Activated CD4-positive, alpha-beta T cell treated with anti-CD3 and anti-CD28 coated beads, Interleukin-2, amount 10 ng/mL, durations not matched to agents 7 days and 5 days (primary cell): ENCODE measurements around the gene CAND2. TPM values are rescaled to one million over a fixed set of nuclear protein-coding genes. Genes with fewer than 3 reads are reported as not detected.
A peak's percentile ranks its signal among the peaks of the same experiment; 100 is the strongest.
"Not testable (repeated sequence)": the region's sequence is repeated elsewhere in the genome, so short reads cannot be mapped to it uniquely, and the experiment has no call there.

Source experiments
- CTCF ChIA-PET: fragments of 350-600 bp; sonication (Branson Sonifier 250); formaldehyde crosslinking; loops from one replicate; lab custom pipeline; 2021; ENCODE audit warnings: antibody characterized with exemption; lab: Charles Lee
- POLR2A ChIA-PET: fragments of 350-600 bp; sonication (Branson Sonifier 250); formaldehyde crosslinking; loops from one replicate; lab custom pipeline; 2021; ENCODE audit warnings: antibody characterized with exemption; lab: Charles Lee
- DNase-seq: peaks from one replicate; pipeline ENCODE4 v3.0.0-alpha.2; 2020
- H3K27ac Mint-ChIP-seq: one replicate; pipeline ENCODE4 v1.8.0; 2021; ENCODE audit warnings: mild to moderate bottlenecking, moderate library complexity, mixed read lengths
- H3K27me3 Mint-ChIP-seq: one replicate; pipeline ENCODE4 v1.8.0; 2021; ENCODE audit warnings: mixed read lengths
- H3K36me3 Mint-ChIP-seq: one replicate; pipeline ENCODE4 v1.8.0; 2021; ENCODE audit warnings: low read depth, mixed read lengths
- H3K4me1 Mint-ChIP-seq: one replicate; pipeline ENCODE4 v1.8.0; 2021; ENCODE audit warnings: mixed read lengths
- H3K4me3 Mint-ChIP-seq: one replicate; pipeline ENCODE4 v1.8.0; 2021; ENCODE audit warnings: mild to moderate bottlenecking, moderate library complexity, mixed read lengths
- H3K9me3 Mint-ChIP-seq: one replicate; pipeline ENCODE4 v1.8.0; 2021; ENCODE audit warnings: mixed read lengths
- total RNA-seq, 2 experiments: library from RNA; stranded (reverse); gene quantifications; one replicate each; pipeline ENCODE4 v1.2.3, GENCODE V29; 2021

CAND2 gene
- total RNA-seq, 2 experiments from 2014 or later = 0.84 to 0.98 TPM

DNA sequence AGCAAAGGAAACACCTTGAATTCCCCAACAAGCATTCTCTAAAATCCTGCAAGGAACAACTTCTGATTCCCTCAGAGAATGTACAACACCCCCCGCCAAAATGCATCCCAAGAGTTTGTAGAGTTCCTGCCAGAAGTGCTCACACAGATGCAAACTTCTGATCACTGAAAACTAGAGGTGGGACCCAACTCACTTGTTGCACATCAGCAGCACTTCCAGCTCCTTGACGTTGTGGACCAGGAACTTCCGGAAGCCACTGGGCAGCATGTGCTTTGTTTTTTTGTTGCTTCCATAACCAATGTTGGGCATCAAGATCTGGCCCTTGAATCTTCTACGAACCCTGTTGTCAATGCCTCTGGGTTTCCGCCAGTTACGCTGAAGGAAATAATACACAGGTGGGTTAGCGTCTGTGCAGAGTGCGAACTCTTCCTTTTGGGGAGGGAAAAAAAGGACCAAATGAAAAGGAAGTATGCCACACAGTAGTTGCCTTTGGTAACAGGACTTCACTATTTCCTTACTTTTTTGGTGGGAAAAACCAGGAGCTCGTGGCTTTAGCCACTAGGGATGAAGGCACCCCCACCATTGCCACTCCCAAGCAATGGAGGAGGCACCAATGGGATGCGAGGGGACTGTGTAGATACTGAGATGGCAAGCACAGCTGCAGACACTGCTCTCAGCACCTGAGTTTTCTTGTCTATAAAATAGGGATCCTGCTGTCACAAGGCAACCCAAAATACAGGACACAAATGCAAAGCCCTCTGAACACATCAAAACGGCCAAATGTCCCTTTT, 42.9 kb downstream of the CAND2 start:
- ChIA-PET POLR2A (no interaction called here), CTCF (interaction anchor here (1.9 to 3.4 kb wide), 2 partner anchors 8 to 29 kb away, joined by 5 to 37 read pairs; no protein-coding TSS in a partner anchor)
- Mint-ChIP-seq H3K9me3 (no peaks in the 10 kb centered on the region), H3K27ac (peak overlapping the region; percentile 100), H3K4me1 (peaks cover 52% of the 10 kb centered on the region), H3K27me3 (no peaks in the 10 kb centered on the region), H3K4me3 (peak overlapping the region; percentile 98), H3K36me3 (peaks cover 64% of the 10 kb centered on the region)
- DNase-seq = no peak

DNA sequence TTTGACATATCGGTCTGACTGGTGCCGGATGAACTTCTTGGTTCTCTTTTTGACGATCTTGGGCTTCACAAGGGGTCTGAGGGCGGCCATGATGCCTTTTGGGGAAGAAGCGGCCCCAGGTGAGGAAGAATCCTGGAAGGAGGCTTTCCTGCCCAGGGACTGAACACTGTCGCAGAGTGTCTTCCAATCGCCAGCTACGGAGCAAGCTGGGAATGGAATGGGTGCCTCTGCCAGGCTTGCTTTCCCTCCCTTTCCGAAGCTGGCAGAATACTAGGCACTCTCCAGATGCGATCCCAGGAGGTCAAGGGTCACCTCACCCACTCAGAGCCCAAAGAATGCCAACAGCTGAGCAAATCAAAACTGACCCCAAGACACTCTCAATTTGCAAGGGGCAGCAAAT, 43.7 kb downstream of the CAND2 start:
- peaks cover 52% of the 10 kb centered on the region for H3K4me1 Mint-ChIP-seq
- CTCF ChIA-PET = interaction anchor here (0.6 to 3.4 kb wide), 6 partner anchors 9 to 32 kb away, joined by 3 to 37 read pairs (median 8); no protein-coding TSS in a partner anchor
- POLR2A ChIA-PET = interaction anchor here (0.5 kb wide), 1 partner anchor 569 kb away, joined by 6 read pairs; no protein-coding TSS in a partner anchor
- not testable (repeated sequence) for DNase-seq, H3K9me3 Mint-ChIP-seq, H3K27me3 Mint-ChIP-seq
- H3K4me3 Mint-ChIP-seq = peak overlapping the region; percentile 98
- H3K27ac Mint-ChIP-seq = peak overlapping the region; percentile 100
- H3K36me3 Mint-ChIP-seq = peaks cover 58% of the 10 kb centered on the region

DNA sequence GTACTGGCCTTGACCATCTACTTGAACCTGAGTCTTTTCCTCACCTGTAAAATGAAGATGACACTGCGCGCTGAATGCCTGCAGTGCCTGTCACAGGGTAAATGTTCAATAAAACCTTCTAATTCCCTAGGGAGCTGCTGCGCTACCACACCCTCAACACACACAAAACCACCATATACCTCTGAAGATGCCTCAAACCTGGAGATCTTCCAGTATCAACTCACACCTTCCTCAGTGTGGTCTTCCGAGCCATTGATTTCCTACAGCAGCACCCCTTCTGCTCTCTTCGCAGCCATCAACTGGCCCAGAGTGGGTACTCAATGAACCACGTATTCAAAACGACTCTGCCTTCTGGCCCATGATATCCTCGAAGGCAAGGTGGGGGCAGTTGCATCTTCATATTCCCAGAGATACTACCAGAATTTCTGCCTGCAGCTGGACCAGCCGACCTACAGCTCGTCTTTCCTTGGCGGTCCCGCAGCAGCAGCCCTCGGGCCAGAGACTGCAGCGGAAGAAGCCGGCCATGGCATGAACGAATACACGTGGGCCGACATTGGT, 44.2 kb downstream of the CAND2 start:
- POLR2A ChIA-PET = interaction anchor here (0.5 to 1.3 kb wide), 3 partner anchors 30 to 569 kb away, joined by 3 to 6 read pairs (median 5); partner anchors contain the start of gene CAND2
- peaks cover 55% of the 10 kb centered on the region for H3K36me3 Mint-ChIP-seq
- peak overlapping the region; percentile 100 for H3K27ac Mint-ChIP-seq
- peaks cover 52% of the 10 kb centered on the region for H3K4me1 Mint-ChIP-seq
- DNase-seq = peak; percentile 9
- no peaks in the 10 kb centered on the region for H3K9me3 Mint-ChIP-seq
- no peaks in the 10 kb centered on the region for H3K27me3 Mint-ChIP-seq
- CTCF ChIA-PET = interaction anchor here (0.6 to 3.4 kb wide), 15 partner anchors 9 to 159 kb away, joined by 3 to 37 read pairs (median 7); no protein-coding TSS in a partner anchor
- H3K4me3 Mint-ChIP-seq = peak overlapping the region; percentile 98

DNA sequence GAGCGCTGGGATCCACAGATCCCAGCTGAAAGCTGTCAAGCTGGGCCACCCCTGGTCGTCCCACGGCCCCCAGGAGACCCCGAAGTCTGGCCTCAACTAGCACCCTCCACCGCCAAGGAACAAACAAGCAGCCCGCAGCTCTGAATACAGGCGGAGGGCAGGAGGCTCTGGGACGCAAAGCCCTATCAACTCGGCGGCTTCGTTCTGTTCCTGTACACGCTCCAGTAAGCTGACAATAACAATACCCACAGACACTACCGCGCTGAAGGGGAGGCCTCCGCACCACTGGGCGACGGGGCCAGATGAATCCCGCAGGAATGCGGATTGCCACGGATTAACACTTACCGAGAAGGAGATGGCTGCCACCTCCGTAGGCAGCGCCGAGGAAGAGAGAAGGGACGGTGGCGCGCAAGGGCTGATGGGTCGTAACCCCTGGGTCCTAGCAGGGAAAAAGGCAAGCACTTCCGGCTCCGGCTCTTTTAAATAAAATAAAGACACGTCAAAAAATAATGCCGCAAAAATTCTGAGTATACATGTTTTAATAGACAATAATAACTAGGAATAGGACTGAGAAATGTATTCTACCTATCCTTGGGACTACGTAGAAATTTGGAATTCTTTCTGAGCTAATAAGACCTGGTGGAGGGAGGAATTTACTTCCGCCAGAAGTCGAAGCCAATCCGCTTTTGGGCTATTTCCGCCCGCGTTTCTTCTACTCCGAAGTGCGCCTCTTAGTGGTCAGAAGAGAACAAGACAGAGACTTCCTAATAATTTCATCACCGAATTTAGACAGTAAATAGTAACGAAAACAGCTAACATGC, 44.9 kb downstream of the CAND2 start, which contains the start of gene RPL32:
TSS of gene RPL32 (minus strand) at position 417 of the 821 bp plus-strand sequence. CDS start 1,328 bp downstream, outside the sequence.
- Mint-ChIP-seq H3K36me3 (peaks cover 48% of the 10 kb centered on the region), H3K9me3 (no peaks in the 10 kb centered on the region), H3K4me3 (peak within 1 kb of the TSS; percentile 98), H3K4me1 (peaks cover 50% of the 10 kb centered on the region), H3K27ac (peak within 1 kb of the TSS; percentile 100), H3K27me3 (no peaks in the 10 kb centered on the region)
- DNase-seq = peak; percentile 89
- ChIA-PET CTCF (interaction anchor here (0.6 to 3.4 kb wide), 39 partner anchors 10 to 1597 kb away, joined by 3 to 37 read pairs (median 4); partner anchors contain the start of gene CAND2), POLR2A (interaction anchor here (0.6 to 1.3 kb wide), 2 partner anchors 31 to 45 kb away, joined by 3 to 5 read pairs; partner anchors contain the start of gene CAND2)

DNA sequence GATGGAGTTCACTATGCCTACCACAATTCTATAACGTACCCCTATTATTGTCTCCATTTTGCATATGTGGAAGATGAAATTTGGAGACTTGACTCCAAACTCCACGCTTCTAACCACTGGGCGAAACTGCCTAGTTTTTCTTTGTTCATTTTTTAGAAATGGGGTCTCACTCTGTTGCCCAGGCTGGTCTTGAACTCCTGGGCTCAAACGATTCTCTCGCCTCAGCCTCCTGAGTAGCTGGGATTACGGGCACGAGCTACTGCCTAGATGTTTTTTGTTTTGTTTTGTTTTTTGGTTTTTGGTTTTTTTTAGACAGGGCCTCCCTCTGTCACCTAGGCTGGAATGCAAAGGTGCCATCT, 45.5 kb downstream of the CAND2 start:
- no peaks in the 10 kb centered on the region for H3K9me3 Mint-ChIP-seq
- peak overlapping the region; percentile 100 for H3K27ac Mint-ChIP-seq
- DNase-seq = no peak
- H3K4me1 Mint-ChIP-seq = peaks cover 46% of the 10 kb centered on the region
- ChIA-PET CTCF (interaction anchor here (0.6 to 3.4 kb wide), 35 partner anchors 10 to 1596 kb away, joined by 3 to 37 read pairs (median 4); partner anchors contain the start of gene CAND2), POLR2A (interaction anchor here (1.3 kb wide), 1 partner anchor 32 kb away, joined by 5 read pairs; no protein-coding TSS in a partner anchor)
- peak overlapping the region; percentile 98 for H3K4me3 Mint-ChIP-seq
- no peaks in the 10 kb centered on the region for H3K27me3 Mint-ChIP-seq
- peaks cover 44% of the 10 kb centered on the region for H3K36me3 Mint-ChIP-seq

DNA sequence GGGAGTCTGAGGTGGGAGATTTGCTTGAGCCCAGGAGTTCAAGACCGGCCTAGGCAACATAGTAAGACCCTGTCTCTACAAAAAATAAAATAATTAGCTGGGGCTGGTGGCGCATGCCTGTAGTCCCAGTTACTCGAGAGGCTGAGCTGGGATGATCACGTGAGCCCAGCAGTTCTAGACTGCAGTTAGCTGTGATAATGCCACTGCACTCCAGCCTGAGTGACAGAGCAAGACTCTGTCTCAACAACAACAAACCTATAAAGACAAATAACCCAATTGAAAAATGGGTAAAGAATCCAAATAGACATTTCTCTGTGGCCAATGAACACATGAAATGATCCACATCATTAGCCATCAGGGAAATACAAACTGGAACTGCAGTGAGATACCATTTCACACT, 46.0 kb downstream of the CAND2 start:
- no peak for DNase-seq
- H3K27ac Mint-ChIP-seq = peak overlapping the region; percentile 100
- H3K36me3 Mint-ChIP-seq = peaks cover 39% of the 10 kb centered on the region
- H3K4me3 Mint-ChIP-seq = no peak overlapping the region
- no peaks in the 10 kb centered on the region for H3K27me3 Mint-ChIP-seq
- ChIA-PET CTCF (interaction anchor here (0.8 to 3.4 kb wide), 17 partner anchors 11 to 150 kb away, joined by 3 to 37 read pairs (median 7); partner anchors contain the start of gene CAND2), POLR2A (no interaction called here)
- no peaks in the 10 kb centered on the region for H3K9me3 Mint-ChIP-seq
- peaks cover 41% of the 10 kb centered on the region for H3K4me1 Mint-ChIP-seq

DNA sequence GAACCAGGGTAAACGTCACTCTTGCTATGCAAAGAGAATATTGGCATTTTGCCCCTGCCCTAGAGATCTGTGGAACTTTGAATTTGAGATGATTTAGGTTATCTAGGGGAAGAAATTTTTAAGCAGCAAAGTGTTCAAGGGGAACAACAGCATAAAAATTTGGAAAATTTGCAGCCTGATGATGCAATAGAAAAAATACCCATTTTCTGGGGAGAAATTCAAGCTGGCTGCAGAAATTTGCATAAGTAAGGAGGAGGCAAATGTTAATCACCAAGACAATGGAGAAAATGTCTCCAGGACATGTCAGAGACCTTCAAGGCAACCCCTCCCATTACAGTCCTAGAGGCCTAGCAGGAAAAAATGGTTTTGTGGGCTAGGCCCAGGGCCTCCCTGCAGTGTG, 49.3 kb downstream of the CAND2 start:
- H3K36me3 Mint-ChIP-seq = peaks cover 5% of the 10 kb centered on the region
- peaks cover 7% of the 10 kb centered on the region for H3K4me1 Mint-ChIP-seq
- H3K9me3 Mint-ChIP-seq = no peaks in the 10 kb centered on the region
- ChIA-PET CTCF (interaction anchor here (0.6 to 1.2 kb wide), 3 partner anchors 23 to 36 kb away, joined by 3 read pairs; no protein-coding TSS in a partner anchor), POLR2A (no interaction called here)
- H3K27ac Mint-ChIP-seq = no peak overlapping the region
- DNase-seq = no peak
- H3K27me3 Mint-ChIP-seq = peaks cover under 1% of the 10 kb centered on the region
- no peak overlapping the region for H3K4me3 Mint-ChIP-seq

DNA sequence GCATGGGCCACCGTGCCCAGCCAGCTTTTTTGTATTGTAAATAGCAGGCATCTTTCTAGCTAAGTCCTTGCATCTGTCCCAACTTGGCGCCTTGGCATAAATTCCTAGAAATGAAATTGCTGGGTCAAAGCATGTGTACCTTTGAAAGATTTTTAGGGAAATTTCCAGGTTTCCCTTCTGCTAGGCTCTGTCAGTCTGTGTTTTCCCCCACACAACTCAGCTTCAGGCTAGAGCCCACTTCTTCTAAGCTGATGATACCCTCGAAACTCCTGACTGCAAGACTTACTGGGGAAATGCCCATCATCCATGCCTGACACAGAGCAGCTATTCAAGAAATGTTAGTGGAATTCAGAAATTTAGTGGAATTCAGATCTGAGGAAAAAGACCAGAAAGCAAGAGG, 55.7 kb downstream of the CAND2 start:
- Mint-ChIP-seq H3K36me3 (no peaks in the 10 kb centered on the region), H3K4me1 (no peaks in the 10 kb centered on the region), H3K27ac (no peak overlapping the region), H3K4me3 (no peak overlapping the region), H3K9me3 (no peaks in the 10 kb centered on the region), H3K27me3 (peaks cover 15% of the 10 kb centered on the region)
- ChIA-PET CTCF (interaction anchor here (1.8 kb wide), 1 partner anchor 11 kb away, joined by 10 read pairs; the partner anchor contains the start of gene RPL32), POLR2A (no interaction called here)
- no peak for DNase-seq

DNA sequence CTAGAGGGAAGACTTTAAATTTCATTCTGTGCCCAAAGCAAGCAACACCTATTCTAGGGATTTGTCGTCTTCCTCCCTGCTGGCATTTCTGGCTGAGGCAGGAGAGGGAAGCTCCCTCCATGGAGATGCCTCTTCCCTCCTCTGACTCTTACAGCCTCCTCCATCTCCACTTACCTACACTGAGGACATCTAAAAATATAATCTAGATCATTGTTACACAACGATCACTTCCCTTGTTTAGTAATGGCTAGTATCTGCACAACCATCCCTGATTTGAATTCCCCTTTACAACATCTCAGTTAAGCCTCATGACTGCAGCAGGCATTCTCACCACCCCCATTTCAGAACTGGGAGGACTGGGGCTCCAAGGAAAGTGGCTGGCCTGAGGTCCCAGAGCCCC, 57.4 kb downstream of the CAND2 start:
- H3K27ac Mint-ChIP-seq, DNase-seq, H3K9me3 Mint-ChIP-seq, H3K4me1 Mint-ChIP-seq, POLR2A ChIA-PET, H3K36me3 Mint-ChIP-seq, H3K4me3 Mint-ChIP-seq: not testable (repeated sequence)
- peaks cover 15% of the 10 kb centered on the region for H3K27me3 Mint-ChIP-seq
- CTCF ChIA-PET = interaction anchor here (8.9 kb wide), 1 partner anchor 12 kb away, joined by 35 read pairs; the partner anchor contains the start of gene RPL32

DNA sequence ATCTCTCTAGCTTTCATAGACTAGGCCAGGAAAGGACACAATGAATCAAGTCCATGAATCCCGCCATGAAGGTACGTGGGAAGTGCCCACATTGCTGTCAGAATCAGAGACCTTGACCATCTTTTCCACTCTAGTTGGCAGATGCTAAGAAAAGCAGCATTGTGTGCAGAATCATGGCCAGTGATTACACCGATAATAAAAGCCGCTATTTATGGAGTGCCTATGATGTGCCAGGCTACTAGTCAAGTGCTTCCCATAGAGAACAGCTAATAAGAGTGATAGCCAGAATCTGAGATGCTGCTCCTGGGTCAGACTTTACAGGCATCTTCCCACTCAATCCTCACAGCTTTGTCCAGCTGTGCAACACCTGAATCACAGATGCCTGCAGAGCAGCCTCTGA, 58.1 kb downstream of the CAND2 start:
- DNase-seq = no peak
- CTCF ChIA-PET = interaction anchor here (8.9 kb wide), 1 partner anchor 13 kb away, joined by 35 read pairs; the partner anchor contains the start of gene RPL32
- Mint-ChIP-seq H3K27ac (no peak overlapping the region), H3K9me3 (no peaks in the 10 kb centered on the region), H3K4me3 (no peak overlapping the region), H3K27me3 (peaks cover 15% of the 10 kb centered on the region), H3K36me3 (no peaks in the 10 kb centered on the region), H3K4me1 (no peaks in the 10 kb centered on the region)
- POLR2A ChIA-PET = no interaction called here

DNA sequence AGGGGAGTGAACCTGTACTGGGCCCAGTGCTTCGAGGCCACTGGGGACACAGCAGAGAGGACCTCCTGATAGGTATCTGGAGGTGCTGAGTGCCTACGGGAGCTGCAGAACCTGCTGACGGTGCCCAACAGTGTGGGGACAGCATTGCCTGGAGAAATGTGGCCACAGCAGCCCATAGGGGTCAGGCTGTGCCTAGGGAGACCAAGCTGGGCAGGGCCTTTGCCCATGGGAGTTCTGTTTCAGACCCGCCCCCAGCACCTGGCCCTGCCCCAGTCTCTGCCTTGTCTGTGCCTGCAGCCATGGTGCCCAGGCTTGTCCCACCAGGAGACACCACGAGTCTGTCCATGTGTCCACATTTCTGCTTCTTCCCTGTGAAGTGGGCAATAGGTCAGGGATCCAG, 60.1 kb downstream of the CAND2 start:
- no peaks in the 10 kb centered on the region for H3K9me3 Mint-ChIP-seq
- H3K4me1 Mint-ChIP-seq = no peaks in the 10 kb centered on the region
- no peak overlapping the region for H3K4me3 Mint-ChIP-seq
- H3K36me3 Mint-ChIP-seq = no peaks in the 10 kb centered on the region
- peaks cover 10% of the 10 kb centered on the region for H3K27me3 Mint-ChIP-seq
- ChIA-PET POLR2A (no interaction called here), CTCF (interaction anchor here (8.9 kb wide), 1 partner anchor 15 kb away, joined by 35 read pairs; the partner anchor contains the start of gene RPL32)
- DNase-seq = no peak
- H3K27ac Mint-ChIP-seq = no peak overlapping the region

DNA sequence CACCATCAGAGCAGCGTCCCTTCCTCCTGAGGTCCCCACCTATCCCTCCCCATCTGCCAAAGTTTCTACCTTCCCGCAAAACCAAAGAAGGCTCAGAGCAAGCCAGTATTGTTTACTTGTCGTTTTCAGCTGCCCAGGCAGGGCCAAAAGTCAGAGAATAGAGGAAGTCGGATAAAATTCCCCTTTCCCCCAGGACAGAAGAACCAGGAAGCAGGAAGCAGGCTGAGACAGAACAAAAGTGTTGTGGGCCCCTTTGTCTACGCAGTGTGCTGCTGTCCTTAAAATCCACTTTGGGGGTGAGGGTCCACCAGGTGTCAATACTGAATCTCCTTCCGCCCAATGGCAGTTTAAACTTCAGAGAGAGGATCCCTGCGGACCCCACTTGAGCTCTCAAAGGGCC, 63.4 kb downstream of the CAND2 start:
- POLR2A ChIA-PET = no interaction called here
- Mint-ChIP-seq H3K27me3 (no peaks in the 10 kb centered on the region), H3K9me3 (no peaks in the 10 kb centered on the region), H3K36me3 (no peaks in the 10 kb centered on the region), H3K4me1 (no peaks in the 10 kb centered on the region), H3K4me3 (no peak overlapping the region), H3K27ac (no peak overlapping the region)
- CTCF ChIA-PET = interaction anchor here (1.0 to 8.9 kb wide), 3 partner anchors 18 to 60 kb away, joined by 3 to 35 read pairs (median 3); partner anchors contain the start of gene RPL32
- DNase-seq = no peak
